Nephron (organoid): Measurements from ENCODE around the gene EN1.

Experiments used
- H3K27ac Mint-ChIP-seq, 3 experiments: 2 replicates each; pipeline ENCODE4 v1.8.0; 2020; ENCODE audit warnings: mixed read lengths in 3 of 3, mild to moderate bottlenecking in 2 of 3, moderate library complexity in 1 of 3
- H3K27me3 Mint-ChIP-seq: 2 replicates; pipeline ENCODE4 v1.8.0; 2021; ENCODE audit warnings: low read depth, mild to moderate bottlenecking, moderate library complexity, mixed read lengths
- H3K36me3 Mint-ChIP-seq: 2 replicates; pipeline ENCODE4 v1.8.0; 2020; ENCODE audit warnings: low read depth, mixed read lengths
- H3K4me1 Mint-ChIP-seq: 2 replicates; pipeline ENCODE4 v1.8.0; 2020; ENCODE audit warnings: mixed read lengths
- H3K4me3 Mint-ChIP-seq, 3 experiments: 2 replicates each; pipeline ENCODE4 v1.8.0; 2020; ENCODE audit warnings: mild to moderate bottlenecking in 3 of 3, mixed read lengths in 3 of 3, moderate library complexity in 2 of 3
- H3K9me3 Mint-ChIP-seq: 2 replicates; pipeline ENCODE4 v1.8.0; 2020; ENCODE audit warnings: mixed read lengths
- TF ChIP-seq, protein P1 (sequence below), 3 experiments: fragments of 200-600 bp; sonication (generic); IDR thresholded peaks; one replicate each; pipeline ENCODE4 v1.5.0; 2021; ENCODE audit warnings: antibody characterized with exemption in 3 of 3; ENCODE audit not compliant: unreplicated experiment in 3 of 3

Gene EN1

GRCh38 chr2:118832791-118833715 lies 14.4 kb downstream of the EN1 start:
- Mint-ChIP-seq H3K27me3 (peaks cover 99% of the 10 kb centered on the region), H3K36me3 (no peaks in the 10 kb centered on the region), H3K4me1 (peaks cover 15% of the 10 kb centered on the region), H3K4me3 (peak overlapping the region; percentile 40 to 77 (median 50)), H3K9me3 (peaks cover 3% of the 10 kb centered on the region), H3K27ac (no peak overlapping the region)
- TF ChIP-seq, protein P1, sequence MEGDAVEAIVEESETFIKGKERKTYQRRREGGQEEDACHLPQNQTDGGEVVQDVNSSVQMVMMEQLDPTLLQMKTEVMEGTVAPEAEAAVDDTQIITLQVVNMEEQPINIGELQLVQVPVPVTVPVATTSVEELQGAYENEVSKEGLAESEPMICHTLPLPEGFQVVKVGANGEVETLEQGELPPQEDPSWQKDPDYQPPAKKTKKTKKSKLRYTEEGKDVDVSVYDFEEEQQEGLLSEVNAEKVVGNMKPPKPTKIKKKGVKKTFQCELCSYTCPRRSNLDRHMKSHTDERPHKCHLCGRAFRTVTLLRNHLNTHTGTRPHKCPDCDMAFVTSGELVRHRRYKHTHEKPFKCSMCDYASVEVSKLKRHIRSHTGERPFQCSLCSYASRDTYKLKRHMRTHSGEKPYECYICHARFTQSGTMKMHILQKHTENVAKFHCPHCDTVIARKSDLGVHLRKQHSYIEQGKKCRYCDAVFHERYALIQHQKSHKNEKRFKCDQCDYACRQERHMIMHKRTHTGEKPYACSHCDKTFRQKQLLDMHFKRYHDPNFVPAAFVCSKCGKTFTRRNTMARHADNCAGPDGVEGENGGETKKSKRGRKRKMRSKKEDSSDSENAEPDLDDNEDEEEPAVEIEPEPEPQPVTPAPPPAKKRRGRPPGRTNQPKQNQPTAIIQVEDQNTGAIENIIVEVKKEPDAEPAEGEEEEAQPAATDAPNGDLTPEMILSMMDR (IDR thresholded peaks at IDR 0.05; ENCODE audit: unreplicated experiment in 3 of 3) = no peak

GRCh38 chr2:118832071-118832790 lies 15.2 kb downstream of the EN1 start:
- Mint-ChIP-seq H3K4me3 (no peak overlapping the region), H3K36me3 (no peaks in the 10 kb centered on the region), H3K27ac (no peak overlapping the region), H3K9me3 (peaks cover 3% of the 10 kb centered on the region), H3K4me1 (peaks cover 15% of the 10 kb centered on the region), H3K27me3 (peaks cover 97% of the 10 kb centered on the region)
- TF ChIP-seq, protein P1 (IDR thresholded peaks at IDR 0.05; ENCODE audit: unreplicated experiment in 3 of 3) = no peak

DNA sequence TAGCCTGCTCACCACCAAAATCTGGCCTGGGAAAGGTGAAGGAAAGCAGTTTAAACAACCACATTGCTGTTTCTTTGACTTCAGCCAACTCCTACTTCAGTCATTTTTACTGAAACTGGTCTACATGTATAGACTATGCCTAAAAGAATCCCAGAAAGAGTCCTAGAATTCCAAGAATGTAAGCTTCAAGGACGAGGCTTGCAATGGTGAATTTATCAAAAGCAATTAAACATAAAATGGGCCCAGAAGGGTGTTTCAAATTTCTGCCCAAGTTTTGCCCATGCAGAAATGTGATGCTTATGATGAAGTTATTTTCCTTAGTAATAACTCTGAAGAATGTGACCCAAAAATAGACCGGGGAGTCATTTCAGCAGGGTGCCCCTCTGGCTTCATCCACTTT lies 16.6 kb downstream of the EN1 start:
- H3K27me3 Mint-ChIP-seq = peaks cover 97% of the 10 kb centered on the region
- H3K9me3 Mint-ChIP-seq = no peaks in the 10 kb centered on the region
- no peak overlapping the region for H3K4me3 Mint-ChIP-seq
- no peaks in the 10 kb centered on the region for H3K36me3 Mint-ChIP-seq
- TF ChIP-seq, protein P1 (IDR thresholded peaks at IDR 0.05; ENCODE audit: unreplicated experiment in 3 of 3) = no peak
- no peak overlapping the region for H3K27ac Mint-ChIP-seq
- H3K4me1 Mint-ChIP-seq = peaks cover 9% of the 10 kb centered on the region

- no peak overlapping the region for H3K27ac Mint-ChIP-seq
- H3K27me3 Mint-ChIP-seq = peaks cover 97% of the 10 kb centered on the region
- TF ChIP-seq, protein P1 (IDR thresholded peaks at IDR 0.05; ENCODE audit: unreplicated experiment in 3 of 3) = no peak
- no peaks in the 10 kb centered on the region for H3K36me3 Mint-ChIP-seq
- H3K4me3 Mint-ChIP-seq = no peak overlapping the region
- no peaks in the 10 kb centered on the region for H3K9me3 Mint-ChIP-seq
- H3K4me1 Mint-ChIP-seq = peaks cover 9% of the 10 kb centered on the region
These were observed 17.3 kb downstream of the EN1 start for GRCh38 chr2:118830118-118830517.

DNA sequence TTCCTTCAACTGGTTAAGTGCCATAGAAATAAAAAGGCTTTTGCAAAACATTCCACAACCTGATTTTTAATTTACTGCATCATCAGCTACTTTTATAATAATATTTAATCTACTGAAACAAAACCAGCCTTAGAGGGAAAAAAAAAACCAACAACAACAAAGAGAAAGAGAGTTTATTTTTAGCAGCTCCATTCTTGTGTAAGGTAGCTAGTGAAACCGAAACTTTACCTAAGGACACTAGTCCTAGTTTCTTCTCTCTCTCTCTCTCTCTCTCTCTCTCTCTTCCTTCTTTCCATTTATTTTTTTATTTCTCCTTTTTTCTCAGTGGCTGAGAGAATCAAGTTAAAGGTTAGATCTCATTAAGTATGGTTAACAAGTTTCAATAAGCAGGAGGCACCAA lies 21.4 kb downstream of the EN1 start:
- Mint-ChIP-seq H3K9me3 (no peaks in the 10 kb centered on the region), H3K4me3 (no peak overlapping the region), H3K27ac (no peak overlapping the region), H3K36me3 (no peaks in the 10 kb centered on the region), H3K4me1 (no peaks in the 10 kb centered on the region), H3K27me3 (peaks cover 95% of the 10 kb centered on the region)
- TF ChIP-seq, protein P1 (IDR thresholded peaks at IDR 0.05; ENCODE audit: unreplicated experiment in 3 of 3) = no peak
